ENCODE results near the gene SNRPE. TPM values are rescaled to one million over a fixed set of nuclear protein-coding genes. Genes with fewer than 3 reads are reported as not detected.

SNRPE gene
- total RNA-seq, 1 experiment from 2014 or later = 326 TPM

GRCh38 chr1:203813581-203814341 is 47.6 kb upstream of the SNRPE start:
- no peak for TF ChIP-seq CTCF (conservative IDR thresholded peaks at IDR 0.05)
- H2AFZ ChIP-seq (ENCODE audit: low read length) = no peak overlapping the region
- 0 out of 7 replicates have a peak overlapping the region, but pooled peaks of 1 of the 3 experiments have one; percentile 65 for H3K27ac Mint-ChIP-seq
- H4K91ac ChIP-seq (ENCODE audit: insufficient read length, low read depth, low read length) = no peak overlapping the region
- peaks cover 26 to 66% (median 52%) of the 10 kb centered on the region in 3 experiments; a peak in 6 of 7 replicates for H3K36me3 Mint-ChIP-seq (ENCODE audit: insufficient read depth in 1 of 3, low read depth in 3 of 3)
- no peaks in the 10 kb centered on the region for H4K20me1 ChIP-seq (ENCODE audit: control insufficient read depth, insufficient read depth, insufficient read length)
- H3K9ac ChIP-seq (ENCODE audit: extremely low read depth, insufficient read length, low read length) = no peak overlapping the region
- H3K4me1 ChIP-seq (ENCODE audit: insufficient read depth, low read length) = no peaks in the 10 kb centered on the region
- no peak for DNase-seq
- whole genome bisulfite sequencing (ENCODE audit: extremely low coverage, insufficient read length, low lambda C conversion rate) = no CpG with 5 or more reads among the region's 2 CpGs
- H3K4ac ChIP-seq (ENCODE audit: low read depth, low read length) = no peak overlapping the region
- H4K5ac ChIP-seq (ENCODE audit: insufficient read length, low read depth, low read length) = no peak overlapping the region
- no peaks in the 10 kb centered on the region for H3K79me2 ChIP-seq (ENCODE audit: insufficient read depth, low read length)
- no peak overlapping the region for H2AK5ac ChIP-seq (ENCODE audit: insufficient read length, low read length)
- no peak overlapping the region for H2BK12ac ChIP-seq (ENCODE audit: insufficient read length, low read depth, low read length)
- no peak overlapping the region for H2BK5ac ChIP-seq (ENCODE audit: insufficient read length, low read length)
- no peak overlapping the region for H3K27ac ChIP-seq (ENCODE audit: insufficient read length, low read depth, low read length)
- H3K56ac ChIP-seq (ENCODE audit: insufficient read length, low read depth, low read length) = no peak overlapping the region
- H3K27me3 Mint-ChIP-seq (ENCODE audit: low read depth) = no peaks in the 10 kb centered on the region
- H3K9me3 ChIP-seq (ENCODE audit: control insufficient read depth, low read depth, low read length) = no peaks in the 10 kb centered on the region
- H3K79me1 ChIP-seq (ENCODE audit: insufficient read depth, low read depth, low read length, poor library complexity, severe bottlenecking) = no peaks in the 10 kb centered on the region
- no peak overlapping the region for H2BK15ac ChIP-seq (ENCODE audit: low read depth, low read length)
- peaks cover 0 to 4% of the 10 kb centered on the region in 2 experiments; a peak in 1 of 5 replicates for H3K9me3 Mint-ChIP-seq
- H3T11ph ChIP-seq (ENCODE audit: low read length) = no peak overlapping the region
- no peaks in the 10 kb centered on the region for H3K27me3 ChIP-seq (ENCODE audit: insufficient read depth, low read length)
- H2BK20ac ChIP-seq (ENCODE audit: low read depth, low read length, poor library complexity, severe bottlenecking) = no peak overlapping the region
- no peak overlapping the region for H4K8ac ChIP-seq (replicated peaks; ENCODE audit: insufficient read length, low read depth, low read length)
- no peak overlapping the region for H3K23ac ChIP-seq (ENCODE audit: insufficient read length, low read depth, low read length)
- no peak overlapping the region for H2BK120ac ChIP-seq (ENCODE audit: low read depth, low read length, poor library complexity, severe bottlenecking)
- no peaks in the 10 kb centered on the region for H3K23me2 ChIP-seq (ENCODE audit: insufficient read length, low read depth, low read length, poor library complexity, severe bottlenecking)
- no peak overlapping the region for H3K4me2 ChIP-seq (ENCODE audit: insufficient read depth, insufficient read length, low read length)
- H3K14ac ChIP-seq (ENCODE audit: insufficient read depth, low read length) = no peak overlapping the region
- H3K4me1 Mint-ChIP-seq = peaks cover 2 to 3% of the 10 kb centered on the region in 2 experiments; a peak in 2 of 4 replicates
- H3K18ac ChIP-seq (ENCODE audit: insufficient read length, low read depth, low read length) = no peak overlapping the region
- no peak overlapping the region for H3K4me3 Mint-ChIP-seq

Measured in H9 (cell line).